Heart right ventricle (tissue), 16 donors: ENCODE measurements around the gene ACP7. TPM values are rescaled to one million over a fixed set of nuclear protein-coding genes. Genes with fewer than 3 reads are reported as not detected.

ENCODE experiments used
- ATAC-seq, 8 donors: fragments of 200-7000 bp; cut with Tn5 transposase; one replicate each; pipeline ENCODE4 v1.9.1; 2020; ENCODE audit warnings: mild to moderate bottlenecking in 8 of 8, moderate library complexity in 8 of 8, moderate number of reproducible peaks in 1 of 8
- DNase-seq, 2 donors: peaks; one replicate each; pipeline ENCODE4 v3.0.0-alpha.2; 2020
- H3K27ac ChIP-seq, 10 donors: fragments of 200-600 bp; sonication (generic) in 2 of 10; one replicate each; pipeline versions ENCODE4 v1.5.0 to v1.8.0; 2020 to 2022; ENCODE audit warnings: mild to moderate bottlenecking in 3 of 10
- H3K27me3 ChIP-seq, 7 donors: fragments of 200-600 bp; one replicate each; pipeline ENCODE4 v1.8.0; 2021 to 2022; ENCODE audit warnings: mild to moderate bottlenecking in 2 of 7
- H3K36me3 ChIP-seq, 9 donors: fragments of 200-600 bp; sonication (generic) in 1 of 9; one replicate each; pipeline versions ENCODE4 v1.5.0 to v1.8.0; 2020 to 2022; ENCODE audit warnings: mild to moderate bottlenecking in 2 of 9
- H3K4me1 ChIP-seq, 9 donors: fragments of 200-600 bp; sonication (generic) in 1 of 9; one replicate each; pipeline versions ENCODE4 v1.5.0 to v1.8.0; 2020 to 2022; ENCODE audit warnings: mild to moderate bottlenecking in 4 of 9
- H3K4me3 ChIP-seq, 10 donors: fragments of 200-600 bp; sonication (generic) in 2 of 10; one replicate each; pipeline versions ENCODE4 v1.5.0 to v1.8.0; 2020 to 2022; ENCODE audit warnings: mild to moderate bottlenecking in 7 of 10, moderate library complexity in 2 of 10
- H3K9me3 ChIP-seq, 11 donors: fragments of 200-600 bp in 10 of 11; sonication (generic) in 2 of 11; one replicate each; pipeline versions ENCODE4 v1.5.0 to v1.8.0; 2013 to 2022; ENCODE audit warnings: mild to moderate bottlenecking in 2 of 11, control low read depth in 1 of 11, moderate library complexity in 1 of 11
- WGBS, 2 donors: extraction: QIAGEN DNeasy Blood & Tissue Kit; methylation state at CpG; one replicate each; pipeline ENCODE4 v1.1.7; 2013; ENCODE audit warnings: inconsistent platforms in 1 of 2; 5-methylcytosine and 5-hydroxymethylcytosine counted together
- intact Hi-C, 10 donors: fragments of 100-400 bp; cut with DNase I; formaldehyde crosslinking; loops; one replicate each; pipeline versions ENCODE4 v1.11.1 to v1.14.2; 2022
- polyA plus RNA-seq, 2 donors: library from polyadenylated mRNA; stranded (reverse); fragments of 200-250 nt; gene quantifications; one replicate each; pipeline ENCODE4 v1.2.3, GENCODE V29; 2013
- total RNA-seq, 10 donors: library from RNA; stranded (reverse); fragmentation: NEBNext Ultra II Directional in 3 of 10; extraction: Animal tissue kit (Norgen Biotek cat#: 25700) in 3 of 10; gene quantifications; one replicate each; pipeline versions ENCODE4 v1.2.1 to v1.2.4, GENCODE V29; 2021 to 2023
- TF ChIP-seq, protein P1 (sequence below), 9 donors: fragments of 200-600 bp; sonication (generic) in 2 of 9; IDR thresholded peaks; one replicate each; pipeline versions ENCODE4 v1.5.0 to v1.8.0; 2021 to 2022; ENCODE audit warnings: antibody characterized with exemption in 9 of 9, mild to moderate bottlenecking in 5 of 9, moderate library complexity in 1 of 9
- donor health status: Arrhythmogenic right ventricular cardiomyopathy.
- donor health status: ischemic (EF 13 %, LVEDD 7.1; RV severe dilation, severe dysfunction).
- donor health status: healthy with polysubstance abuse.
- donor health status: DM: no; HTN: yes; CAD: no.
- donor health status: DM: no; HTN: no; CAD: no.
- donor health status: ischemic (EF 25% LVEDD 6.9; RV normal size, moderate dysfunction).
- donor health status: ischemic (EF 25% LVEDD 5.7; RV mildly dilated, moderate dysfunction).
- donor health status: healthy.
- donor health status: DM: yes; HTN: yes; CAD: no.
- donor health status: Ischemic cardiomyopathy.
- donor health status: ischemic (EF 35%, LVEDD 5.7; RV mildly dilated, moderate dysfunction).
- donor health status: nonischemic (EF 11% LVEDD 7.7; RV severe dilation, severe dysfunction).
- donor health status: DM: yes; HTN: yes; CAD: no.
- donor health status: PGD.
- donor health status: ischemic (EF 29% LVEDD 5.4; RV normal size, mild dysfunction).
- donor health status: nonischemic (EF 23%, LVEDD 6.1; RV moderate dilation, normal function).

ACP7 gene
- total and polyA plus RNA-seq, 12 donors, result not detected

DNA sequence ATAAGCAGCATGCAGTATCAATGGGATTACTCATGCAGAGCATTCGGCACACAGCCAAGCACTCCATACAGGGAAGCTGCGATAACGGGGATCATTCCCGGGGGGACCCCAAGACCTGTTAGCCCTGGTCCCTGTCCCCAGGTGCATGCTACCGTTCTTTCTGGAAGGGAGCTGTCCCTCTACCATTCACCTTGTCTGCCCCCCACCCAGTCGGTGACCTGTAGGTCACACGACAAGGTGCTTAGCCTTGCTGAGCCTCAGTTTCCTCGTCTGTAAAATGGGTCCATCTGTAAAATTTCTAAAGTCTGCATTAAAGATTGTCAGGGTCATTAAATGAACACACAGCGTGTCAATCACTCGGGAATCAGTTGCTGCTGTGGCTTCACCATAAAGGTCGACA lies 6.8 kb upstream of the ACP7 start:
- H3K27ac ChIP-seq, result no peak overlapping the region
- H3K36me3 ChIP-seq, result no peaks in the 10 kb centered on the region
- no peaks in the 10 kb centered on the region for H3K9me3 ChIP-seq
- ATAC-seq (no peak), DNase-seq (no peak)
- TF ChIP-seq, protein P1, sequence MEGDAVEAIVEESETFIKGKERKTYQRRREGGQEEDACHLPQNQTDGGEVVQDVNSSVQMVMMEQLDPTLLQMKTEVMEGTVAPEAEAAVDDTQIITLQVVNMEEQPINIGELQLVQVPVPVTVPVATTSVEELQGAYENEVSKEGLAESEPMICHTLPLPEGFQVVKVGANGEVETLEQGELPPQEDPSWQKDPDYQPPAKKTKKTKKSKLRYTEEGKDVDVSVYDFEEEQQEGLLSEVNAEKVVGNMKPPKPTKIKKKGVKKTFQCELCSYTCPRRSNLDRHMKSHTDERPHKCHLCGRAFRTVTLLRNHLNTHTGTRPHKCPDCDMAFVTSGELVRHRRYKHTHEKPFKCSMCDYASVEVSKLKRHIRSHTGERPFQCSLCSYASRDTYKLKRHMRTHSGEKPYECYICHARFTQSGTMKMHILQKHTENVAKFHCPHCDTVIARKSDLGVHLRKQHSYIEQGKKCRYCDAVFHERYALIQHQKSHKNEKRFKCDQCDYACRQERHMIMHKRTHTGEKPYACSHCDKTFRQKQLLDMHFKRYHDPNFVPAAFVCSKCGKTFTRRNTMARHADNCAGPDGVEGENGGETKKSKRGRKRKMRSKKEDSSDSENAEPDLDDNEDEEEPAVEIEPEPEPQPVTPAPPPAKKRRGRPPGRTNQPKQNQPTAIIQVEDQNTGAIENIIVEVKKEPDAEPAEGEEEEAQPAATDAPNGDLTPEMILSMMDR (IDR thresholded peaks at IDR 0.05), result no peak
- peaks cover 0 to 74% (median 58%) of the 10 kb centered on the region in 7 donors for H3K27me3 ChIP-seq
- WGBS, 2 donors, result 87 to 88% methylated on average over 11 of the region's 11 CpGs
- intact Hi-C loops, result no loop called here
- no peak overlapping the region for H3K4me3 ChIP-seq
- peaks cover 0 to 14% (median 0%) of the 10 kb centered on the region in 9 donors for H3K4me1 ChIP-seq

DNA sequence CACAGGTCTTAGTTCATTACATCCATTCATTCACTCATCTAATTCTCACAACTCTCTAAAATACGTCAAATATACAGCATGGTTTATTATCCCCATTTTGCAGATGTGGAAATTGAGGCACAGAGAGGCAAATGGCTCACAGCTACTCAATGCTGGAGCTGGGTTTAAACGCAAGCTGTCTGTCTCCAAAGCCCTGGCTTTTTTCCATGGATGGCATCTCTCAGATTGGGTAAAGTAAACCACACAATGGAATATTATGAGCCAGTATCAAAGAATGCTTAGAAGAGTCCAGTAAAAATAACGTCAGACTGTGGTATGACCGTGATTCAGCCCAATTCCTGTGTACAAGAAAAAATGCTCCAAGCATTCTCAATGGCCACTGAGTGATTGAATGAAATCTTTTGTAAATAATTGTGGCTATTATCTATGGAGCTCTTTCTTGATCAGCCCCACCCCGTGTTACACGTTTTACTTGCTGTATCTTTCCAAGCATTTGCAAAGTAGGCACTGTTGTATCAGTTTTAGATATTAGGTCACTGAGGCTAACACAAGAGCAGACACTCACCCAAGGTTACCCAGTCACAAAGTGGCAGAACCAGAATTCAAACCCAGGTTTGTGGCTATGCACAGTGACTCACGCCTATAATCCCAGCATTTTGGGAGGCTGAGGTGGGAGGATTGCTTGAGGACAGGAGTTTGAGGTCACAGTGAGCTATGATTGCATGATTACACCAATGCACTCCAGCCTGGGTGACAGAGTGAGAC lies 5.5 kb upstream of the ACP7 start:
- no peak overlapping the region for H3K4me3 ChIP-seq
- WGBS, 2 donors, result 59 to 65% methylated on average over 7 of the region's 7 CpGs
- intact Hi-C loops, result no loop called here
- DNase-seq (no peak), ATAC-seq (no peak)
- peaks cover 0 to 14% (median 8%) of the 10 kb centered on the region in 9 donors for H3K4me1 ChIP-seq
- H3K27me3 ChIP-seq, result peaks cover under 1 to 84% (median 71%) of the 10 kb centered on the region in 7 donors
- TF ChIP-seq, protein P1 (IDR thresholded peaks at IDR 0.05), result no peak
- no peaks in the 10 kb centered on the region for H3K36me3 ChIP-seq
- no peaks in the 10 kb centered on the region for H3K9me3 ChIP-seq
- no peak overlapping the region for H3K27ac ChIP-seq

DNA sequence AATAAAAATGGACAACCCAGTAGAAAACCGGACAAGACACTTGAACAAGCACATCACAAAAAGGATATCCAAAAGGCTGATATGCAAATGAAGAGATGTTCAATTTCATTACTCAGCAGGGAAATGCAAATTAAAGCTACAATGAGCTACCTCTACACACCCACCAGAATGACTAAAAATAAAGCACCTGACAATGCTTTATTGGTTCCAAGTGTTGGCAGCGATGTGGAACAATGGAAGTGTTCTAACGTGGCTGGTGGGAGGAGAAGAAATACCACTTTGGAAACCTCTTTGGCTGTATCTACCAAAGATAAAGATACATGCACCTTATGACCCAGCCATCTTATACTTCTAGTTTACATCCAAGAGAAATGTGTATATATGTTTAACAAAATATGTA lies 3.7 kb upstream of the ACP7 start:
- Histone ChIP-seq H3K9me3 (no peaks in the 10 kb centered on the region), H3K4me1 (peaks cover 0 to 19% (median 13%) of the 10 kb centered on the region in 9 donors), H3K36me3 (no peaks in the 10 kb centered on the region), H3K27ac (no peak overlapping the region), H3K4me3 (no peak overlapping the region), H3K27me3 (peaks cover 9 to 96% (median 89%) of the 10 kb centered on the region in 7 donors)
- DNase-seq (no peak), ATAC-seq (no peak)
- intact Hi-C loops, result no loop called here
- 46 to 50% methylated on average over 3 of the region's 3 CpGs for WGBS, 2 donors
- TF ChIP-seq, protein P1 (IDR thresholded peaks at IDR 0.05), result no peak

DNA sequence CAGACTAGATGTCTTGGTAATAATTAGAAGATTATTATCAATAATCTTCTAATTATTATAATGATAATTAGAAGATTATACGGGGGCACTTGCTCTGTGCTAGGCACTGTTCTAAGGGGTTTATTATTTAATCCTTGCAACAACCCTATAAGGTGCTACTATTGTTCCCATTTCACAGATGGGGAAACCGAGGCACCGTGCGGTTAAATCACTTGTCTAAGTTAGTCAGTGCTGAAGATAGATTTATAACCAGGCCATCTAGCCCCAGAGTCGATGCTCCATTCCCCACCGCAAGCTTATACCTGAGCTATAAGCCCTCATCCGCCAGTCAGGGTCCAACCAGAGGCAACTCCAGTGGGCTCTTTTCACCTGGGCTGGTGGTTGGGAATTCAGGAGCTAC lies 2.0 kb upstream of the ACP7 start:
- Histone ChIP-seq H3K4me1 (peaks cover 0 to 19% (median 13%) of the 10 kb centered on the region in 9 donors), H3K9me3 (no peaks in the 10 kb centered on the region), H3K4me3 (no peak overlapping the region), H3K27ac (no peak overlapping the region), H3K27me3 (peaks cover 9 to 100% (median 94%) of the 10 kb centered on the region in 7 donors), H3K36me3 (no peaks in the 10 kb centered on the region)
- no peak for DNase-seq
- 90 to 93% methylated on average over 7 of the region's 7 CpGs for WGBS, 2 donors
- TF ChIP-seq, protein P1 (IDR thresholded peaks at IDR 0.05), result no peak
- no peak for ATAC-seq
- intact Hi-C loops, result no loop called here
